T-helper 2 cell treated with Interferon-gamma antibody and Interleukin-4, amounts not matched to agents 5 μg/mL and 100 μg/mL, for 36 hours (primary cell): ENCODE data around the gene OLFML1.

Source experiments
- DNase-seq: peaks from one replicate; pipeline ENCODE4 v3.0.0; 2021; ENCODE audit warnings: low spot score
- H3K27ac Mint-ChIP-seq: one replicate; pipeline ENCODE4 v1.8.0; 2021; ENCODE audit warnings: mild to moderate bottlenecking, mixed read lengths
- H3K27me3 Mint-ChIP-seq: one replicate; pipeline ENCODE4 v1.8.0; 2021; ENCODE audit warnings: low read depth, mixed read lengths
- H3K36me3 Mint-ChIP-seq: one replicate; pipeline ENCODE4 v1.8.0; 2021; ENCODE audit warnings: low read depth, mixed read lengths
- H3K4me1 Mint-ChIP-seq: one replicate; pipeline ENCODE4 v1.8.0; 2021; ENCODE audit warnings: low read depth, mixed read lengths
- H3K4me3 Mint-ChIP-seq: one replicate; pipeline ENCODE4 v1.8.0; 2022; ENCODE audit warnings: mild to moderate bottlenecking, moderate library complexity, mixed read lengths
- H3K9me3 Mint-ChIP-seq: one replicate; pipeline ENCODE4 v1.8.0; 2021; ENCODE audit warnings: mixed read lengths

Gene OLFML1

DNA sequence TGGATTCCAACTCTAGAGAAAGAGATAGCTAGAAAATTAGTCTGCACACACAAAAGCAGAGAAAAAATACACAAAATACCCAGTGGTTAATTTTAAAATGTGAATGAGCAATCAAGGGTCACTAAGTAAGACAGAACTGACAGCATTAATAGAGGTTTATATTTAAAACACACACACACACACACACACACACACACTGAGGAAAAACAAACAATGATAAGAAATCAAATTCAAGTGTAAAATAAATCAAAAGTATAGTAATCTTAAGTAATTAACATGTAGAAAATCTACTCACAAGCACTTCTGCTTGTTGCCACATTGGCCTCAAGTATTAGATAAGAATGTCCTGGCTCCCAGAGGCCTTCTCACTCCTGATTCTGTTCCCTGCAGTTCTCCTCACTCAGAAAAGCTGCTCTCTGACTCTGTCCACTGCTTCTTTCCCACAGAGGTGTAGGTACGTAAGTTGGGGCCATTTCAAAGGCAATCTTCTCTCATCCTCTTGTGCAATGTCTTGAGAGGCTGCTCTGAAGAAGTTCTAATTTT is 33.3 kb upstream of the OLFML1 start:
- Mint-ChIP-seq H3K27me3 (no peaks in the 10 kb centered on the region), H3K36me3 (no peaks in the 10 kb centered on the region), H3K4me3 (no peak overlapping the region), H3K4me1 (no peaks in the 10 kb centered on the region), H3K27ac (no peak overlapping the region), H3K9me3 (no peaks in the 10 kb centered on the region)
- DNase-seq = no peak

DNA sequence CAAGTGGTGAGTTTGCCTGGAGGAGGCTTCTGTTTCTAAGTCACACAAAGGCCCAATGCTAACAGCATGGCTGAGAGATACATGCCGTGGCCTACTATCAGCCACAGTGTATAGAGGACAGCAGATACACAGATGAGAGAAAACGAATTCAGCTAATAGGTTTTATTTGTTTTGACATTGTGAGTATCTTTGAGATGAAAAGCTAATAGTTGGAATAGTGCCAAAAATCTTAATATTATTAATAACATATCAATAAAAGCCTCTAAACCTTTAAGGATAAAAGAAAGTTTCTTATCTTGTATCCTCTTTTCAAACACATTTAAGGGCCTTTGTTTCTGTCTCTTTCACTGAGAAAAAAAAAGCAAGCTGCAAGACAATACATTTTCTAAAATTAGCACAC is 30.5 kb upstream of the OLFML1 start:
- Mint-ChIP-seq H3K4me3 (no peak overlapping the region), H3K36me3 (no peaks in the 10 kb centered on the region), H3K27me3 (no peaks in the 10 kb centered on the region), H3K4me1 (no peaks in the 10 kb centered on the region), H3K9me3 (no peaks in the 10 kb centered on the region), H3K27ac (no peak overlapping the region)
- no peak for DNase-seq

DNA sequence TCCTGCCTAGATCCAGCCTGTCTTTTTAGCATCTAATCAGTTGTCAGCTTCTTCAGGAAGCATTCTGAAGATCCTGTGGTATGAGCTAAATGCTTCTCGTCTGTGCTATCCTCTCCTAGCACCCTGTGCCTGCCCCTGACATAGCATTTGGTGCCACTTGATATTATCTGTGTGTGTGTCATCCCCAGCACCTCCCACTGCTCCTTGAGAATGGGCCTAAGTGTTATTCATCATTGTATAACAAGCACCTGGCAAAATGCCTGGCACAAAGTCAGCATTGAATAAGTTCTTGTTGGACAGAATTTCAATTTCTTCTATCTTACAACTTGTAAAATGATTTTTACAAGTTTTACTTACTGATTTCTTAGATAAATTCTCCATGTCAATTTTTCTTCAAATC is 28.1 kb upstream of the OLFML1 start:
- no peak overlapping the region for H3K27ac Mint-ChIP-seq
- no peaks in the 10 kb centered on the region for H3K9me3 Mint-ChIP-seq
- DNase-seq = no peak
- no peaks in the 10 kb centered on the region for H3K27me3 Mint-ChIP-seq
- no peaks in the 10 kb centered on the region for H3K4me1 Mint-ChIP-seq
- H3K36me3 Mint-ChIP-seq = no peaks in the 10 kb centered on the region
- no peak overlapping the region for H3K4me3 Mint-ChIP-seq

DNA sequence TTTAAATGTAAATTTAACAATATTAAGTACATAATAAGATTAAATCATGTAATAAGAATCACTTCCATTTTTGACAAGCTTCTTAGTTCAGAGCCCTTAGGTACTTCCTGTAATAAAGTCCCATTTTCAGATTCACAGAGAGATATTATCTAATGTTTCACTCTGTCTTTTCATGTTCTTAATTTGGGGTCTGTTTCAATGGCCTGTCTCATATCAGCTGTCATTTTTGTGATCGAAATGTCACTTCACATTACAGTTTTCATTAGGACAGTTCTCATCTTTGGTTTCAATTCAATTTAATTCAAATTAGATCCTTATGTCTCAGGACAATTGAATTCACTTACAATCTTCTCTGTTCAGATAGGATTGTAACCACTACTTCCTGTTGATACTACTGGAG is 22.6 kb upstream of the OLFML1 start:
- no peak overlapping the region for H3K4me3 Mint-ChIP-seq
- no peaks in the 10 kb centered on the region for H3K9me3 Mint-ChIP-seq
- peaks cover 4% of the 10 kb centered on the region for H3K4me1 Mint-ChIP-seq
- H3K36me3 Mint-ChIP-seq = no peaks in the 10 kb centered on the region
- H3K27me3 Mint-ChIP-seq = no peaks in the 10 kb centered on the region
- DNase-seq = no peak
- no peak overlapping the region for H3K27ac Mint-ChIP-seq

DNA sequence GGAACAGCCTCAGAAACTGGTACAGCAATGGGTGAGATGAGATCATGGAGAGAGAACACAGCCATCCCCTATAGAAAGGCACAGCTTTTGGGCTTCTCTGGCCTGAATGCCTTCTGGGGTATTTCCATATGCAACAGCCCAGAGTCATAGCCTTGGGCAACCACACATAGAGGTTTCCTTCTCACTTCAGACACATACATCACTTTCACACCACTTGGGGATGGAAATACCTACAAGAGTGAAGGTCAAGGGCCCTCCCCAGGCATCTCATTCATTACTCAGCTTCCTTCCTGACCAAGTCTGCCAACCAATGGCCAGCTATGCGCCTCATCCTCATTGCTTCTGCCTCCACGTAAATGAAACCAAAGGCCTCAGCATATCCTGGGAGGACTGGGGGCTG is 17.7 kb upstream of the OLFML1 start:
- no peaks in the 10 kb centered on the region for H3K9me3 Mint-ChIP-seq
- peaks cover 4% of the 10 kb centered on the region for H3K4me1 Mint-ChIP-seq
- H3K27ac Mint-ChIP-seq = no peak overlapping the region
- DNase-seq = peak; percentile 17
- H3K27me3 Mint-ChIP-seq = no peaks in the 10 kb centered on the region
- no peak overlapping the region for H3K4me3 Mint-ChIP-seq
- no peaks in the 10 kb centered on the region for H3K36me3 Mint-ChIP-seq

DNA sequence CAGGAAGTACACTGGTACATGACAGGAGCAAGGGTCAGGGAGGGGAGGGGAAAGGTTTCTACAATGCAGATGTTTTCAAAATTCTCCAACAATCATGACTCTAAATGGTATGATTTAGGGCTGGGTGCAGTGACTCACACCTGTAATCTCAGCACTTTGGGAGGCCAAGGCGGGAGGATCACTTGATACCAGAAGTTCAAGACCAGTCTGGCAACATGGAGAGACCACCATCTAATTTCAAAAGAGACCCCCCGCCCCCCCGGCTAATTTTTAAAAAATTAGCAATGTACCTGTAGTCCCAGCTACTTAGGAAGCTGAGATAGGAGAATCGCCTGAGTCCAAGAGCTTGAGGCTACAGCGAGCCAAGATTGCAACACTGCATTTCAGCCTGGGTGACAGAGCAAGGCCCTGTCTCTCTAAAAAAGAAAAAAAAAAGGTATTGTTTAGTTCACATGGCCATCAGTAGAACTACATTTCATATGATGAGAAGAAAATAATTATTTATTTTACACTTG is 15.9 kb upstream of the OLFML1 start:
- no peak for DNase-seq
- no peaks in the 10 kb centered on the region for H3K4me1 Mint-ChIP-seq
- no peak overlapping the region for H3K4me3 Mint-ChIP-seq
- H3K27me3 Mint-ChIP-seq = no peaks in the 10 kb centered on the region
- no peaks in the 10 kb centered on the region for H3K36me3 Mint-ChIP-seq
- H3K9me3 Mint-ChIP-seq = no peaks in the 10 kb centered on the region
- H3K27ac Mint-ChIP-seq = no peak overlapping the region

DNA sequence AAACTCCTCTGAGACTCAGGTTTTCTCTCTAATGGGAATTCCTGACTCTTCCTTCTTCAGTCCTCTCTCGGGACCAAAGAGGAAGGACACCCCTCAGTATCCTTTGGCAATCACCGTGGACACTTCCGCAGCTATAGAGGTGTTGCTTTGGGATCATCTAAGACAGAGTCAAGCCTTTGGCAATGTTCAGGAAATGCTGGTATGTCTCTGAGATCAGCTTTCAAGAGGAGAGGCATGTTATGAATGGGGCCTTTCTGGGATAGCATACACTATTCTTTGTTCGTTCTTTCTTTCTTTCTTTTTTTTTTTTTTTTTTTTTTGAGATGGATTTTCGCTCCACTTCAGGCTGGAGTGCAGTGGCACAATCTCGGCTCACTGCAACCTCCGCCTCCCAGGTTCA is 14.2 kb upstream of the OLFML1 start:
- no peaks in the 10 kb centered on the region for H3K9me3 Mint-ChIP-seq
- H3K27me3 Mint-ChIP-seq = no peaks in the 10 kb centered on the region
- no peaks in the 10 kb centered on the region for H3K4me1 Mint-ChIP-seq
- DNase-seq = no peak
- H3K4me3 Mint-ChIP-seq = no peak overlapping the region
- H3K36me3 Mint-ChIP-seq = no peaks in the 10 kb centered on the region
- no peak overlapping the region for H3K27ac Mint-ChIP-seq

DNA sequence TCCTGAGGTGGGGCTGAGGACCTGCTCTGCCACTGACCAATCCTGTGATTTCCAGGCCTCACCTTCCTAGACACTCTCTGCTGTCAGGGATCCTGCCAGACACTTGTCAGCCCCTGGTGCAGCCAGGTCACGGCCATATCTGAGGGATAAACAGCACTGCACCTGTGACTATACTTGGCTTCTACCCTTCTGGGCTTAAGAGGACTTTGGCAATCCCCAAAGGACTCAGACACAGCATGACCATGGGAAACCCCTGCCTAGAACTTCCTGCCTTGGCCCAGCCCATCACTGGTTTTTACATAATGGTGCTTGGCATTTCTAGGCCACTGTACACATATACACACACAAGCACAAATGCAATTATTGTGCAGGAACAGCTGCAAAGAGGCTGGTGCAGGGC is 11.6 kb upstream of the OLFML1 start:
- Mint-ChIP-seq H3K36me3 (no peaks in the 10 kb centered on the region), H3K27me3 (no peaks in the 10 kb centered on the region)

DNA sequence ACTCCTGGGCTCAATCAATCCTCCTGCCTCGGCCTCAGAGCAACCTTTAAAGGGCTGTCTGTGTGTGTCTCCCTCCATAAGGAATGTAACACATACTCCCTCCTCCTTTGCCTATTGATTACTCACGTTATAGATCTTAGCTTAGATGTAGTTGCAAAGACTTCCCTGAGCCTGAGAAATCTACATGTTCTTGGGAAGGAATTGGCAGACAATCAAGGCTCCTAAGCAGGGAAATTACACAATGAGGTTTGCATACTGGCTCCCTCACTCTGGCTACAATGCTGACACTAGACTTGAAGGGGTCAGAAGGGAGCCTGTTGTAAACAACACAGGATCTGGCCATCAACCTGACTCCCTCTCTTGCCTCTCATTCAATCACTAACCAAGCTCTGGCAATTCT is 5.2 kb upstream of the OLFML1 start:
- Mint-ChIP-seq H3K27ac (no peak overlapping the region), H3K27me3 (no peaks in the 10 kb centered on the region), H3K9me3 (no peaks in the 10 kb centered on the region), H3K4me1 (no peaks in the 10 kb centered on the region), H3K4me3 (no peak overlapping the region), H3K36me3 (no peaks in the 10 kb centered on the region)
- no peak for DNase-seq

More for the DNA sequence above, 11.6 kb upstream of the OLFML1 start:
- Mint-ChIP-seq H3K4me1 (no peaks in the 10 kb centered on the region), H3K27ac (no peak overlapping the region), H3K9me3 (no peaks in the 10 kb centered on the region), H3K4me3 (no peak overlapping the region)
- DNase-seq = no peak

DNA sequence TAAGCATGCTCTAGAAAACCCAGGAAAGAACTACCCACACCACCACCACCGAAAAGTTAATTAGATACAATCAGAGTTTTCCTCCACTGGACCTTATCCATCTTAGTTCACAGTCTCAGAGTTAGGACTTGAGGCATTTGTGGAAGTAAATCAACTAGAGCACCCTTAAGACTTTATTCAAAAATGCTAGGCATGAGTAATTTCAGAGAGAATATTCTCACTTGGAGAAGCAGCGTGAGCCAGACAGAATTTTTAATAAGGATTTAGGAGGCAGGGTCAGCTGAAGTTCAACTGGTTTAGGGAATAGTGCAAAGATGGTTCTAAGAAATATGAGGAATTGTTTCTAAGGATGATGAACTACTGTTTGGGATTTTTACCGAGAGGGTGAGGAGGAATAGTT is 1.2 kb upstream of the OLFML1 start:
- no peak for DNase-seq
- Mint-ChIP-seq H3K4me1 (no peaks in the 10 kb centered on the region), H3K27ac (no peak overlapping the region), H3K4me3 (no peak overlapping the region), H3K36me3 (no peaks in the 10 kb centered on the region), H3K27me3 (no peaks in the 10 kb centered on the region), H3K9me3 (no peaks in the 10 kb centered on the region)

DNA sequence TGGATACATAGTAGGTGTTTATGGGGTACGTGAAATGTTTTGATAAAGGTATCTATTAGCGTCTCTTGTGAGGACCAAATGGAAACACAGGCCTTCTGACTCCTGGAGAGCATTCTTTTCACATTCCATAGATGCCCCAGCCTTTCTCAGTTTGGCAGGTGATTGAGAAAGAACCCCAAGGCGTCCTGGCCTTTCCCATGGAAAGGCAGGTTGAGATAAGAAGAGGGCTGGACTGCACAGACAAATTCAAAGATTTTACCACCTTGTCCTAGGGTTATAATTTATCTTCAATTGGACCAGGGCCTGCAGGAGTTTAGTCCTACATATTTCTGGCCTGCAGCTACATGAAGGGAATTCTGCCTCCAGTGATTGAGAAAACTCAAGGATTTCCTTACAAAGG is 661 bp upstream of the OLFML1 start:
- no peaks in the 10 kb centered on the region for H3K4me1 Mint-ChIP-seq
- no peak overlapping the region for H3K4me3 Mint-ChIP-seq
- no peaks in the 10 kb centered on the region for H3K36me3 Mint-ChIP-seq
- no peak for DNase-seq
- H3K27me3 Mint-ChIP-seq = no peaks in the 10 kb centered on the region
- H3K9me3 Mint-ChIP-seq = no peaks in the 10 kb centered on the region
- no peak overlapping the region for H3K27ac Mint-ChIP-seq

DNA sequence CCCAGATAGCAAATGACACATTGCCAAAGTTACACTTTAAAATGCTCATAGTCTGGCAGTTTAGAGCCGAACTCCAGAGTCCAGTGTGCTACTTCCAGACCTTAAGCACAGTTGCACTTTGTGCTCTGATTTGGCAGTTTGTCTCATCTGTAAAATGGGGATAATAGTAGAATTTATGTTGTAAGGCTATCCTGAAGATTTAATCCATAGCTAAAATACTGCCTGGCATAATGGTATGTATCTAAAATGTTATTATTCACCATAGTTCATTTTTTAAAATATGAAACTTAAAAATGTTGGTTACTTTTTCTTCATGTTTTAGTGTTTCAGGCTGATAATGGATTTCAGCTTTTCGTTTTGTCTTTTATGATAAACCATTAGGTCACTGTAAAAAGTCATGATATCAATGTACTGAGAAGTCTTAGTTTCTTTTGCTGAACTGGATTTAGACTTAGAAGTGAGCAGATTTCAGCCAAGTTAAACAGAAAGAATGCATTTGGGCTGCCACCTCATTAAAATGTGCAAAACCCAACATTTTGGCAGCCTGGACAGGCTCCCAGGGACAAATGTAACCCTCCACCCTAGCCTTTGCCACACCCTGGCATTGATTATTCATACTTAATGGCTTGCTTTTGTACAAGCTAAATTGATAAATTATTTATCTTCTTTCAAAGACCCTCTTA is 933 bp downstream of the OLFML1 start:
- no peak for DNase-seq
- H3K27ac Mint-ChIP-seq = no peak overlapping the region
- no peak overlapping the region for H3K4me3 Mint-ChIP-seq
- peaks cover 2% of the 10 kb centered on the region for H3K27me3 Mint-ChIP-seq
- H3K9me3 Mint-ChIP-seq = no peaks in the 10 kb centered on the region
- H3K4me1 Mint-ChIP-seq = no peaks in the 10 kb centered on the region
- H3K36me3 Mint-ChIP-seq = no peaks in the 10 kb centered on the region

DNA sequence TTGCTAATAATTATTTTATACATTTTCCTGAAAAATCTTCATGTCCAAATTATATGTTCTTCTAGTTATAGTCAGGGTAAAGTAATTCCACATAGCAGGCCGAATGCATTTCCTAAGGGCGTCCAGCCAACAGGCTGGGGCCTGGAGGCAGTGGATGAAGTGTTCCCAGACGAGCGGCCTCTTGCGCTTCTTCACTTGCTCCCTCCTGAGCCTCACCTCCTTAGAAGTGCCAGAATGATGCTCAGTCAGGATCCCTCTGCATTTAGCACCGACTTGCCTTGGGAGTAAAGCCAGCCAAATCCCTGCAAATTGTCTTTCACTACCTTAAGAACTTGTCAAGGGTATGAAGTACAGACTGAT is 1.5 kb downstream of the OLFML1 start:
- Mint-ChIP-seq H3K27me3 (peaks cover 2% of the 10 kb centered on the region), H3K36me3 (no peaks in the 10 kb centered on the region), H3K4me3 (no peak overlapping the region), H3K27ac (no peak overlapping the region), H3K4me1 (no peaks in the 10 kb centered on the region), H3K9me3 (no peaks in the 10 kb centered on the region)
- DNase-seq = no peak

DNA sequence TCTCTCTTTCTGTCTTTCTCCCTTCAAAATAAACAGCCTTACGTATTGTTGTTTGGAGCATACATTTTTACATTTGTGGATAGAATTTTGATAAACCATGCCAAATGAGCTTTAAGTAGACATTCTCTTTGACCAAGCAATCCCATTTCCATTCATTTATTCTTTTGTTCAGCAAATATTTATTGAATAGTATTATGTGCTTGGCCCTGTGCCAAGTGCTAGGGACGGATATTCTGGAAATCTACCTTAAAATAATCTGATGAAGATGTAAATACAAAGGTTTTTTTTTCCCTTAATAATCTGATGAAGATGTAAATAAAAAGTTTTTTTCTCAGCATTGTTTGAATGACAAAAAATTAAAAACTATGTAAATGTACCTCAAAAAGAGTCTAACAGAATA is 2.1 kb downstream of the OLFML1 start:
- no peaks in the 10 kb centered on the region for H3K36me3 Mint-ChIP-seq
- no peaks in the 10 kb centered on the region for H3K4me1 Mint-ChIP-seq
- H3K4me3 Mint-ChIP-seq = no peak overlapping the region
- H3K27ac Mint-ChIP-seq = no peak overlapping the region
- no peak for DNase-seq
- H3K9me3 Mint-ChIP-seq = no peaks in the 10 kb centered on the region
- peaks cover 2% of the 10 kb centered on the region for H3K27me3 Mint-ChIP-seq

DNA sequence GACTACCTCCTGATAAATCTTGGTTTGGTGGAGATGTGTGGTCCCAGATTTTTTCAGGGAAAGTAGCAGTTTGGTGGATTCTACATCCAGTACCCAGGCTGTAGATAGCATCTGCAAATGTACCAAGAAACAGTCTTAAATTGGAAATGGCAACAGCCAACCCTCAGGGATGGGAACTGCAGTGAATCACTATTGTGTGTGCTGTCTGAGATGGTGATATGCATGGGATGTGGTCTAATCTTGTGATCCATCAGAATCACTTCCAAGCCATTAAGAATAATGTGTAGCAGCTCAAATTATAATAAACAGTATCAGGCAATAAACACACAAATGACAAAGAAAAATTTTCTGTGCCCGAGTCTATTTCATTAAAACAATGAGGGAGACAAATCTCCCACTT is 3.4 kb downstream of the OLFML1 start:
- Mint-ChIP-seq H3K27ac (no peak overlapping the region), H3K27me3 (peaks cover 2% of the 10 kb centered on the region), H3K9me3 (no peaks in the 10 kb centered on the region), H3K36me3 (no peaks in the 10 kb centered on the region), H3K4me3 (no peak overlapping the region), H3K4me1 (no peaks in the 10 kb centered on the region)
- DNase-seq = no peak
